Astrocyte (in vitro differentiated cells and primary cell): ENCODE data around the gene RELB. TPM values are rescaled to one million over a fixed set of nuclear protein-coding genes. Genes with fewer than 3 reads are reported as not detected.

Experiments used
- DNase-seq: peaks from one replicate; pipeline ENCODE4 v3.0.0-alpha.2; 2010; ENCODE audit warnings: low read depth
- FAIRE-seq: peaks from 2 replicates; lab custom pipeline; 2011; peaks lifted over from hg19 to GRCh38; lab: Jason Lieb, UNC
- H2AFZ ChIP-seq: 2 replicates; pipeline ENCODE4 v1.6.0; 2012; ENCODE audit warnings: low read depth, low read length, inconsistent platforms
- H3K27ac ChIP-seq: 2 replicates; pipeline ENCODE4 v1.5.1; 2011; ENCODE audit warnings: low read depth, low read length, inconsistent platforms
- H3K27me3 ChIP-seq: 2 replicates; pipeline ENCODE4 v1.6.0; 2011; ENCODE audit warnings: low read length, inconsistent platforms; ENCODE audit not compliant: insufficient read depth
- H3K36me3 ChIP-seq: 2 replicates; pipeline ENCODE4 v1.5.1; 2011; ENCODE audit warnings: low read length, inconsistent platforms; ENCODE audit not compliant: insufficient read depth
- H3K4me1 ChIP-seq: 2 replicates; pipeline ENCODE4 v1.5.1; 2011; ENCODE audit warnings: low read length, inconsistent platforms; ENCODE audit not compliant: insufficient read depth
- H3K4me2 ChIP-seq: 2 replicates; pipeline ENCODE4 v1.6.0; 2012; ENCODE audit warnings: low read length, inconsistent platforms
- H3K4me3 ChIP-seq: 2 replicates; pipeline ENCODE4 v1.5.1; 2011; ENCODE audit warnings: low read depth, mild to moderate bottlenecking, low read length, inconsistent platforms; ENCODE audit not compliant: insufficient read depth
- H3K79me2 ChIP-seq: 2 replicates; pipeline ENCODE4 v1.6.0; 2012; ENCODE audit warnings: mild to moderate bottlenecking, low read length, inconsistent platforms; ENCODE audit not compliant: insufficient read depth
- H3K9ac ChIP-seq: 2 replicates; pipeline ENCODE4 v1.6.0; 2012; ENCODE audit warnings: mild to moderate bottlenecking, low read length, inconsistent platforms
- H3K9me3 ChIP-seq: 2 replicates; pipeline ENCODE4 v1.5.1; 2012; ENCODE audit warnings: low read depth, mild to moderate bottlenecking, low read length, inconsistent platforms; ENCODE audit not compliant: insufficient read depth
- H4K20me1 ChIP-seq: 2 replicates; pipeline ENCODE4 v1.6.0; 2012; ENCODE audit warnings: low read length, inconsistent platforms; ENCODE audit not compliant: insufficient read depth
- H3K27ac Mint-ChIP-seq: one replicate; pipeline ENCODE4 v1.8.0; 2021; ENCODE audit warnings: mild to moderate bottlenecking, mixed read lengths; ENCODE audit not compliant: unreplicated experiment
- H3K27me3 Mint-ChIP-seq: one replicate; pipeline ENCODE4 v1.8.0; 2021; ENCODE audit warnings: low read depth, mixed read lengths; ENCODE audit not compliant: unreplicated experiment
- H3K36me3 Mint-ChIP-seq: one replicate; pipeline ENCODE4 v1.8.0; 2021; ENCODE audit warnings: low read depth, mixed read lengths; ENCODE audit not compliant: unreplicated experiment
- H3K4me1 Mint-ChIP-seq: one replicate; pipeline ENCODE4 v1.8.0; 2021; ENCODE audit warnings: low read depth, mixed read lengths; ENCODE audit not compliant: unreplicated experiment
- H3K4me3 Mint-ChIP-seq: one replicate; pipeline ENCODE4 v1.8.0; 2021; ENCODE audit warnings: mild to moderate bottlenecking, moderate library complexity, mixed read lengths; ENCODE audit not compliant: unreplicated experiment
- H3K9me3 Mint-ChIP-seq: one replicate; pipeline ENCODE4 v1.8.0; 2021; ENCODE audit warnings: mild to moderate bottlenecking, mixed read lengths; ENCODE audit not compliant: unreplicated experiment
- CTCF ChIP-seq: IDR thresholded peaks from 2 replicates; pipeline ENCODE4 v1.5.1; 2011; ENCODE audit warnings: low read depth, mild to moderate bottlenecking, inconsistent platforms, low read length, moderate library complexity; ENCODE audit not compliant: insufficient read depth
- EZH2 ChIP-seq: IDR thresholded peaks from 2 replicates; pipeline ENCODE4 v1.6.1; 2012; ENCODE audit warnings: mild to moderate bottlenecking, low read length, inconsistent platforms; ENCODE audit not compliant: insufficient read depth
- total RNA-seq: library from RNA; stranded (reverse); gene quantifications from 2 replicates; pipeline ENCODE4 v1.2.1, GENCODE V29; 2021

RELB gene
- total RNA-seq, 1 donor from 2014 or later, result 14.0 TPM

- no peak for DNase-seq
- no peak overlapping the region for H3K9ac ChIP-seq
- H3K9me3 ChIP-seq, result no peaks in the 10 kb centered on the region
- H3K36me3 ChIP-seq, result peaks cover 5% of the 10 kb centered on the region
- Mint-ChIP-seq H3K9me3 (no peaks in the 10 kb centered on the region), H3K36me3 (peaks cover 13% of the 10 kb centered on the region), H3K4me3 (no peak overlapping the region), H3K27ac (no peak overlapping the region), H3K4me1 (peaks cover 4% of the 10 kb centered on the region), H3K27me3 (no peaks in the 10 kb centered on the region)
- H3K79me2 ChIP-seq, result peaks cover 50% of the 10 kb centered on the region
- no peak overlapping the region for H2AFZ ChIP-seq
- no peak for FAIRE-seq
- H3K4me3 ChIP-seq, result no peak overlapping the region
- H3K27ac ChIP-seq, result no peak overlapping the region
- peaks cover 8% of the 10 kb centered on the region for H3K4me1 ChIP-seq
- no peak for TF ChIP-seq CTCF
- TF ChIP-seq EZH2, result no peak
- no peak overlapping the region for H3K4me2 ChIP-seq
- no peaks in the 10 kb centered on the region for H3K27me3 ChIP-seq
- peaks cover 30% of the 10 kb centered on the region for H4K20me1 ChIP-seq
Measured at GRCh38 chr19:45087531-45087930, 86.3 kb downstream of the RELB start.

Other genes with a start within 250 kb of the RELB start
- not detected in 2 replicates for gene CBLC, start 223.6 kb upstream of the RELB start, total RNA-seq
- gene BCAM, start 192.4 kb upstream of the RELB start, total RNA-seq, result 11.5 and 14.0 TPM in 2 replicates
- gene NECTIN2, start 155.2 kb upstream of the RELB start, total RNA-seq, result 297 and 302 TPM in 2 replicates
- 93.4 and 107 TPM in 2 replicates for gene TOMM40, start 110.2 kb upstream of the RELB start, total RNA-seq
- gene APOE, start 95.7 kb upstream of the RELB start, total RNA-seq, result 655 and 663 TPM in 2 replicates
- 2.2 and 2.4 TPM in 2 replicates for gene APOC1, start 86.9 kb upstream of the RELB start, total RNA-seq
- gene APOC4, start 59.2 kb upstream of the RELB start, total RNA-seq, result not detected in 2 replicates
- not detected in 2 replicates for gene APOC2, start 55.4 kb upstream of the RELB start, total RNA-seq
- 115 and 128 TPM in 2 replicates for gene CLPTM1, start 46.1 kb upstream of the RELB start, total RNA-seq
- 45.5 and 45.9 TPM in 2 replicates for gene CLASRP, start 37.6 kb downstream of the RELB start, total RNA-seq
- gene ZNF296, start 75.0 kb downstream of the RELB start, total RNA-seq, result 3.0 and 3.1 TPM in 2 replicates
- 44.8 and 46.0 TPM in 2 replicates for gene GEMIN7, start 77.8 kb downstream of the RELB start, total RNA-seq
- gene PPP1R37, start 91.7 kb downstream of the RELB start, total RNA-seq, result 29.1 and 29.2 TPM in 2 replicates
- gene NKPD1, start 159.5 kb downstream of the RELB start, total RNA-seq, result not detected in 2 replicates
- gene TRAPPC6A, start 176.8 kb downstream of the RELB start, total RNA-seq, result 14.7 and 16.4 TPM in 2 replicates
- gene BLOC1S3, start 177.3 kb downstream of the RELB start, total RNA-seq, result 14.5 TPM in 2 replicates
- 0.61 and 0.87 TPM in 2 replicates for gene EXOC3L2, start 243.9 kb downstream of the RELB start, total RNA-seq
- 60.3 and 61.0 TPM in 2 replicates for gene MARK4, start 249.8 kb downstream of the RELB start, total RNA-seq